Colon (tissue), 2 donors: Measurements from ENCODE around the gene TRO.

Experiments
- FAIRE-seq: peaks from 2 replicates; lab custom pipeline; 2012; peaks lifted over from hg19 to GRCh38; lab: Jason Lieb, UNC
- donor health status: control.
- donor health status: control.

TRO gene

GRCh38 chrX:54950730-54951375 lies 30.2 kb downstream of the TRO start:
- FAIRE-seq = no peak

GRCh38 chrX:54961750-54962149 lies 41.1 kb downstream of the TRO start:
- FAIRE-seq = no peak

GRCh38 chrX:54964766-54965497 lies 44.3 kb downstream of the TRO start:
- no peak for FAIRE-seq

- no peak for FAIRE-seq
These were observed 56.8 kb downstream of the TRO start for GRCh38 chrX:54977387-54977786.

GRCh38 chrX:54978448-54978847 lies 57.8 kb downstream of the TRO start:
- no peak for FAIRE-seq

GRCh38 chrX:54979432-54979831 lies 58.8 kb downstream of the TRO start:
- FAIRE-seq = no peak

GRCh38 chrX:54980334-54980733 lies 59.7 kb downstream of the TRO start:
- FAIRE-seq = no peak
